22Rv1 (cell line): ENCODE measurements around the gene PHACTR1.

Source experiments
- H3K27ac ChIP-seq: fragments of 450-650 bp; 2 replicates; pipeline ENCODE4 v1.5.1; 2017
- ZFX ChIP-seq: fragments of 450-650 bp; IDR thresholded peaks from 2 replicates; pipeline ENCODE4 v1.6.1; 2017; ENCODE audit warnings: antibody characterized with exemption, borderline replicate concordance
- TF ChIP-seq, protein P1 (sequence below): fragments of 450-650 bp; IDR thresholded peaks from 2 replicates; pipeline ENCODE4 v1.5.1; 2017; ENCODE audit warnings: mild to moderate bottlenecking

The PHACTR1 gene

DNA sequence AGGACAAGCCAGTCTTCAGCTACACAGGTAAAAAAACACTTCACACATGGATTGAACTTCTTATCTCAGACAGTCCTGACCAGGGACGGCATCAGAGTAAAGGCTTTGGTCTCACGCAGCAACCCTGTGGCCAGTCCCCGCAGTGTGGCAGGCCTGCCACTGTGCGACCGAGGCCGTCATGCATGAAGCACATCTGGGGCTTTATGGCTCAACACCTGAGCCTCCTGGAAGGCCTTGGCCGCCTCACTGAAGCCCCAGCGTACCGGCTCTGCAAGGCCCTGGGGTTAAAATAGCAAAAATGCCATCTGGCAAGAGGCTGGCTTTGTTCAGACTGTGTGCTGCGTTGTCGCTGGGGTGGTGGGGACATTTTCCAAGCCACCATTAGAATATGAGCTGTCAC is 579.0 kb downstream of the PHACTR1 start:
- H3K27ac ChIP-seq = no peak overlapping the region
- TF ChIP-seq ZFX = no peak
- TF ChIP-seq, protein P1, sequence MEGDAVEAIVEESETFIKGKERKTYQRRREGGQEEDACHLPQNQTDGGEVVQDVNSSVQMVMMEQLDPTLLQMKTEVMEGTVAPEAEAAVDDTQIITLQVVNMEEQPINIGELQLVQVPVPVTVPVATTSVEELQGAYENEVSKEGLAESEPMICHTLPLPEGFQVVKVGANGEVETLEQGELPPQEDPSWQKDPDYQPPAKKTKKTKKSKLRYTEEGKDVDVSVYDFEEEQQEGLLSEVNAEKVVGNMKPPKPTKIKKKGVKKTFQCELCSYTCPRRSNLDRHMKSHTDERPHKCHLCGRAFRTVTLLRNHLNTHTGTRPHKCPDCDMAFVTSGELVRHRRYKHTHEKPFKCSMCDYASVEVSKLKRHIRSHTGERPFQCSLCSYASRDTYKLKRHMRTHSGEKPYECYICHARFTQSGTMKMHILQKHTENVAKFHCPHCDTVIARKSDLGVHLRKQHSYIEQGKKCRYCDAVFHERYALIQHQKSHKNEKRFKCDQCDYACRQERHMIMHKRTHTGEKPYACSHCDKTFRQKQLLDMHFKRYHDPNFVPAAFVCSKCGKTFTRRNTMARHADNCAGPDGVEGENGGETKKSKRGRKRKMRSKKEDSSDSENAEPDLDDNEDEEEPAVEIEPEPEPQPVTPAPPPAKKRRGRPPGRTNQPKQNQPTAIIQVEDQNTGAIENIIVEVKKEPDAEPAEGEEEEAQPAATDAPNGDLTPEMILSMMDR = no peak

DNA sequence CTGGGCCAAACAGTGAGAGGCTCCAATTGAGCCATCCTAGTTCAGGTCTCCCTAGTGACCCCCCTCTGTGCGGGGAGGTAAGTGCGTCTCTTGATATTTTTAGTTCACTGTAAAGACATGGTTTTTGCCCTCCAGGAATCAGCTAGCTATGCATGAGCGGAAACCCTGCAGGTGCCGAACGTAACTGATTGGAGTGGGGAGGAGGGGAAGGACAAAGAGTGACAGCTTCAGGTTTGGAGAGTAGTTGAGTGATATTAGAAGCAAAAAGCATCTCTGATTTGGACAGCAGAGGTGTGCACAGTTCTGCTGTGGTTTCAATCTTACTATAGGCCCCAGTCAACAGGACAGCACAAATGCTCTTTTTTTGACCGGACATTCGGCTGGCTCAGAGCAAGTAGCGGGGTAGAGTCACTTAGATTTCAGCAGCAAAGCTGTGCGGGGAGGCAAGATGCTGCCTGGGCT is 580.0 kb downstream of the PHACTR1 start:
- TF ChIP-seq ZFX = no peak
- TF ChIP-seq, protein P1 = no peak
- H3K27ac ChIP-seq = no peak overlapping the region

DNA sequence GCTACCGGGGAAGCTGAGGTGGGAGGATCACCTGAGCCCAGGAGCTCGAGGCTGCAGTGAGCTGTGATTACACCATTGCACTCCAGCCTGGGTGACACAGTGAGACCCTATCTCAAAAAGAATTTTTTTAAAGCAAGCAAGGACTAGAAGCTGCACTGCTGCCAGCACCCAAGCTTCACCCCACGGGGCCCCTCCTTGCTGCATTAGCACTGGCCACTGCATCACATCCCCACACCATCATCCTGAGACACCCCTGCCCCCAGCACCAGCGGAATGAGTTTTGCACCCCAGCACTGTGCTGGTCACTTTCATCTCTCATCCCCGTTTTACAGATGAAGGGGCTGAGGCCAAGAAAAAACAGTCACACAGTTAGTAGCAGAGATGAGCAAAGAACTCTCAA is 580.8 kb downstream of the PHACTR1 start:
- TF ChIP-seq, protein P1 = no peak
- TF ChIP-seq ZFX = no peak

DNA sequence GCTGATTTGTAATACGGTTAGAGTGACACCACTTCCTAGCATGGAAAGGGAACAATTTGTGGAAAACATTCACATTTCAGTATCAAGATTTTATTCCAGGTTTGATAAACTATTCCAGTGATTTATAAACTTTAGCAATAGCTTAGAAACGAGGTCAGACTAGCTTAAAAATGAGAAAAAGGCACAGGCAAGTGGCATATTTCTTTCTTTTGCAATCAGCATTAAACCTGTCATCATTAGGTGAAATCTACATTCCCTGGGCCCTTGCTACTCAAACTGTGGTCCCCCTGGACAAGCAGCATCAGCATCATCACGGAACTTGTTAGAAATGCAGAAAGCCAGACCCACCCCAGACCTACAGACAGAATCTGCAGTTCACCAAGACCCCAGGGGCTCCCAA is 581.9 kb downstream of the PHACTR1 start:
- no peak overlapping the region for H3K27ac ChIP-seq
- TF ChIP-seq, protein P1 = no peak
- TF ChIP-seq ZFX = no peak

More for the DNA sequence above, 580.8 kb downstream of the PHACTR1 start:
- H3K27ac ChIP-seq = no peak overlapping the region

DNA sequence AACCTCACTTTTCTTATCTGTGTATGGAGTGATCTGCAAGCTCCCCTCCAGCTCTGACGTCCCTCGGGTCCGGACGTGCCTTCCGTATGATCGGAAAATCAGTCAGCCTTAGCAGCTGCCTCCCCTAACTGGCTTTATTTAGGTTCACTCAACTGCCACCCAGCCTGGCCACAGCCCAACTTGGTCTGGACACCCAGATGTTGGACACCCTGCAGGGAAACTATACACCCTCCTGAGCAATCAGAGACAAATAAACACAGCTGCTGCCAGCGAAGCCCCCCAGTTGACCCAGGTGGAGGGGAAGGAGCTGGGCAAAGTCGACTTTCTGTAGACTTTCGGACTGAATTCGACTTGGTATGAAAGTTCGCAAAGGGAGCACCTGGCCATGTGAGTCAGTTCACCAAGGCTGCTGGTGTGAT is 582.8 kb downstream of the PHACTR1 start:
- no peak overlapping the region for H3K27ac ChIP-seq
- TF ChIP-seq, protein P1 = no peak
- TF ChIP-seq ZFX = no peak

DNA sequence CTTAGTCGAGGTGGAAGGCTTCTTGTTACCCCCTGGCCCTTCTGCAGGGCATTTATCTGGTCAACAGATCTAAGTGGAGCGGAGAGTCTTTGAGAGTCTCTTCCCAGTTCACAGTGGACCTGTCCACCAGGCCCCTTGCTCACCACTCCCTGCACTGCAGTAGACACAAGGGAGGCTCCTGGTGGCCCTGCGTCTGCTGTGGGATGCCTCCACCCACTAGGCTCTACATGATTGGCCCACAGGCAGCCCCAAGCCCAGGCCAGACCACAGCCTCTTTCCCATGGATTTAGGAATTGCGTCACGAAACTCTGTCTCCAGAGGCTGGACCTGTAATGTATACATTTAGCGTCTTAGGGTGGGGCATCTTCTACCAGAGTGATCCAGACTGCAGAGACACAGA is 583.4 kb downstream of the PHACTR1 start:
- TF ChIP-seq ZFX = no peak
- TF ChIP-seq, protein P1 = no peak
- H3K27ac ChIP-seq = no peak overlapping the region

DNA sequence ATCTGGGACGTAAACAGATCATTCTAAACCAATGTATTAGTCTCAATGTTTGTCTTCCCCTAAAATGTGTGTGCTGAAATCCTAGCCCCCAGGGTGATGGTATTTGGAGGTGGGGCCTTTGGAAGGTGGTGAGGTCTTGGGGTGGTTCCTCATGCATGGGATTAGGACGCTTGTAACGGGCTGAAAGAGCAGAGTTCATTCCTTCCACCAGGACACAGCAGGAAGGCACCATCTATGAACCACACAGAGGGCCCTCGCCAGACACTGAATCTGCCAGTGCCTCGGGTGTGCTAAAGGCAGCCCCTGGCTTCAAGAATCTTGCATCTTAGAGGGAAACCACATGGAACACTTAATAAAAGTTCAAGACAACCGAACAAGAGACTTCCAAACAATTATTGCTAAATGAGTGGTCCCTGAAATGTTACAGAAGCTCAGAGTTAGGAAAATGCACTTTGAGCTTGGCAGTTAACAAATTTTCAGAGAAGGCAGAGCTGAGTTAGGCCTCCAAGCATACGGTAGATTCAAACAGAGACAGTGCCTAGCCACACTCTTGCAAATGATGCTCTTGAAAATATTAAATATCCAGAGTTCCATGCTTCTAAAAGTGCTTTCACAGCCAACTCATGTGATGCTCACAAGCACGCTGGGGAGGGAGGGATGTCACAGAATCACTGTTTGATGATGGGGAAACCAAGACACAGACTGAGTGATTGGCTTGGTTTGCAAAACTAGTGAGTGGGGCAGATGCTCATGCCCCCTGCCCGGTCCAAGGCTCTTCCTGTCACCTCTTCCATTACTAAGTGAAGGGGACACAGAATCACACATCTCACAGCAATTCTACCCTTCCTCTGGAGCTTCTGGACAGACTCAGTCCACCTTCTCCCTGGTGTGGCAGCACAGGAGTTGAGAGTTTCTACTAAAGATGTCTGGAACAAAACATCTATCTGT is 584.4 kb downstream of the PHACTR1 start:
- TF ChIP-seq ZFX = no peak
- TF ChIP-seq, protein P1 = no peak
- no peak overlapping the region for H3K27ac ChIP-seq
